Panc1 (cell line): ENCODE data around the gene ARMCX6. TPM values are rescaled to one million over a fixed set of nuclear protein-coding genes. Genes with fewer than 3 reads are reported as not detected.
"Not testable (repeated sequence)": the region's sequence is repeated elsewhere in the genome, so short reads cannot be mapped to it uniquely, and the experiment has no call there.

ENCODE experiments used
- ATAC-seq: fragments of 200-7000 bp; cut with Tn5 transposase; 2 replicates; pipeline ENCODE4 v1.9.1; 2020; ENCODE audit warnings: mild to moderate bottlenecking, moderate library complexity
- BruUV-seq: library from RNA; stranded (reverse); fragments of 400-500 nt; replicated peaks from 2 replicates; lab custom pipeline; 2021; lab: Mats Ljungman, UMichigan
- CTCF ChIA-PET: fragments of 300-600 bp; sonication (Branson Sonifier 250); formaldehyde crosslinking; loops from one replicate; lab custom pipeline; 2022; ENCODE audit warnings: antibody characterized with exemption; lab: Charles Lee
- POLR2A ChIA-PET: fragments of 300-600 bp; sonication (Branson Sonifier 250); formaldehyde crosslinking; loops from one replicate; lab custom pipeline; 2022; ENCODE audit warnings: antibody characterized with exemption; lab: Charles Lee
- DNase-seq: peaks from one replicate; pipeline ENCODE4 v3.0.0-alpha.2; 2010; ENCODE audit warnings: low read depth, low spot score
- H3K27ac ChIP-seq: 2 replicates; pipeline ENCODE4 v1.5.1; 2011; ENCODE audit warnings: mild to moderate bottlenecking, low read length, inconsistent platforms
- H3K27me3 ChIP-seq: fragments of 200-500 bp; sonication (Bioruptor generic); 2 replicates; pipeline ENCODE4 v1.6.0; 2014; ENCODE audit warnings: low read length, inconsistent platforms; ENCODE audit not compliant: control insufficient read depth, insufficient read depth
- H3K36me3 ChIP-seq: fragments of 200-500 bp; sonication (Bioruptor generic); 2 replicates; pipeline ENCODE4 v1.5.1; 2014; ENCODE audit warnings: inconsistent platforms, mild to moderate bottlenecking, low read length, moderate library complexity; ENCODE audit not compliant: control insufficient read depth, insufficient read depth
- H3K4me1 ChIP-seq: 2 replicates; pipeline ENCODE4 v1.5.1; 2011; ENCODE audit warnings: inconsistent platforms, mild to moderate bottlenecking, low read length, moderate library complexity; ENCODE audit not compliant: control insufficient read depth, insufficient read depth
- H3K4me3 ChIP-seq, 2 experiments: 2 replicates each; pipeline ENCODE4 v1.5.1; 2011 to 2012; ENCODE audit warnings: low read depth in 2 of 2, low read length in 2 of 2, mild to moderate bottlenecking in 2 of 2, inconsistent platforms in 1 of 2, moderate library complexity in 1 of 2
- H3K9me3 ChIP-seq: fragments of 200-500 bp; sonication (Bioruptor generic); 2 replicates; pipeline ENCODE4 v1.5.1; 2014; ENCODE audit warnings: low read depth, mild to moderate bottlenecking, inconsistent platforms, low read length, moderate library complexity; ENCODE audit not compliant: control insufficient read depth, insufficient read depth
- CTCF ChIP-seq: fragments of 450-650 bp; IDR thresholded peaks from 2 replicates; pipeline ENCODE4 v1.5.1; 2017; ENCODE audit warnings: mild to moderate bottlenecking
- POLR2AphosphoS5 ChIP-seq: IDR thresholded peaks from 2 replicates; pipeline ENCODE4 v1.6.1; 2012; ENCODE audit warnings: mild to moderate bottlenecking, low read depth, low read length, moderate library complexity
- REST ChIP-seq, 2 experiments: IDR thresholded peaks; 2 replicates each; pipeline ENCODE4 v1.6.1; 2011 to 2012; ENCODE audit warnings: low read depth in 2 of 2, control low read depth in 1 of 2, low read length in 1 of 2, mild to moderate bottlenecking in 1 of 2, moderate library complexity in 1 of 2; ENCODE audit not compliant: insufficient read depth in 1 of 2
- SIN3A ChIP-seq: IDR thresholded peaks from 2 replicates; pipeline ENCODE4 v1.6.1; 2012; ENCODE audit warnings: low read depth, mild to moderate bottlenecking, low read length, moderate library complexity, borderline replicate concordance; ENCODE audit not compliant: insufficient read depth
- TCF7L2 ChIP-seq: IDR thresholded peaks from 2 replicates; pipeline ENCODE4 v1.6.1; 2011; ENCODE audit warnings: mild to moderate bottlenecking, low read depth, low read length, inconsistent platforms
- in situ Hi-C: cut with HindIII; loops from 2 replicates; pipeline ENCODE4 v1.10.0; 2016; ENCODE audit warnings: low sequenced_read_pairs, low pct_unique_long_range_greater_than_20kb
- intact Hi-C: fragments of 100-400 bp; cut with micrococcal nuclease; formaldehyde crosslinking; loops from one replicate; pipeline ENCODE4 v1.10.0; 2022; ENCODE audit not compliant: unreplicated experiment
- total RNA-seq: library from RNA; stranded (reverse); gene quantifications from one replicate; pipeline ENCODE4 v1.2.1, GENCODE V29; 2021; ENCODE audit not compliant: unreplicated experiment

ARMCX6 gene
- total RNA-seq, 1 experiment from 2014 or later, result 43.6 TPM

GRCh38 chrX:101605146-101605545 is 12.7 kb downstream of the ARMCX6 start:
- POLR2A ChIA-PET, result no interaction called here

GRCh38 chrX:101602077-101602476 is 15.7 kb downstream of the ARMCX6 start:
- no peak for DNase-seq
- Histone ChIP-seq H3K27ac (no peak overlapping the region), H3K9me3 (no peaks in the 10 kb centered on the region), H3K27me3 (peaks cover 10% of the 10 kb centered on the region), H3K36me3 (no peaks in the 10 kb centered on the region), H3K4me3 (no peak overlapping the region), H3K4me1 (no peaks in the 10 kb centered on the region)
- ChIA-PET POLR2A (no interaction called here), CTCF (no interaction called here)
- in situ Hi-C loops, result no loop called here
- no peak for ATAC-seq
- no TSS peak for BruUV-seq
- TF ChIP-seq POLR2AphosphoS5 (no peak), SIN3A (no peak), REST (IDR thresholded peaks at IDR 0.05; ENCODE audit: insufficient read depth in 1 of 2, low read depth in 2 of 2, low read length in 1 of 2) (no peak), TCF7L2 (no peak), CTCF (no peak)
- intact Hi-C loops, result no loop called here

More at GRCh38 chrX:101605146-101605545, 12.7 kb downstream of the ARMCX6 start:
- no peak overlapping the region for H3K4me3 ChIP-seq
- H3K9me3 ChIP-seq, result no peaks in the 10 kb centered on the region
- CTCF ChIA-PET, result no interaction called here
- no peak for TF ChIP-seq REST (IDR thresholded peaks at IDR 0.05; ENCODE audit: insufficient read depth in 1 of 2, low read depth in 2 of 2, low read length in 1 of 2)
- no peak for TF ChIP-seq SIN3A
- TF ChIP-seq CTCF, result no peak
- TF ChIP-seq POLR2AphosphoS5, result no peak
- TF ChIP-seq TCF7L2, result no peak
- H3K27me3 ChIP-seq, result peaks cover 10% of the 10 kb centered on the region
- ATAC-seq, result no peak
- no TSS peak for BruUV-seq
- no peaks in the 10 kb centered on the region for H3K4me1 ChIP-seq
- intact Hi-C loops, result no loop called here
- no peaks in the 10 kb centered on the region for H3K36me3 ChIP-seq
- no peak for DNase-seq
- H3K27ac ChIP-seq, result no peak overlapping the region
- in situ Hi-C loops, result no loop called here

- BruUV-seq, result not testable (repeated sequence)
These were observed 18.2 kb downstream of the ARMCX6 start for GRCh38 chrX:101599592-101599991.

More at GRCh38 chrX:101599592-101599991, 18.2 kb downstream of the ARMCX6 start:
- intact Hi-C loops, result loop anchor here (5.0 to 10.0 kb wide), 2 partner anchors 185 to 198 kb away; no protein-coding TSS in a partner anchor
- H3K4me3 ChIP-seq, H3K4me1 ChIP-seq, H3K9me3 ChIP-seq, in situ Hi-C loops, H3K27ac ChIP-seq, DNase-seq, CTCF ChIA-PET, H3K36me3 ChIP-seq, POLR2A ChIA-PET: not testable (repeated sequence)
- ATAC-seq, result 0 out of 2 replicates have a peak, but pooled peaks have one; percentile 33
- H3K27me3 ChIP-seq, result peaks cover 17% of the 10 kb centered on the region
